BE2C (cell line): ENCODE results near the gene LGALS16.

Experiments used
- DNase-seq: peaks from one replicate; pipeline ENCODE4 v3.0.0-alpha.2; 2020
- H3K27me3 ChIP-seq: fragments of 250-450 bp; sonication (Bioruptor Pico); 2 replicates; pipeline ENCODE4 v1.5.1; 2020; ENCODE audit warnings: mild to moderate bottlenecking
- H3K36me3 ChIP-seq: fragments of 250-450 bp; sonication (Bioruptor Pico); 2 replicates; pipeline ENCODE4 v1.5.1; 2020; ENCODE audit warnings: mild to moderate bottlenecking
- H3K4me1 ChIP-seq: fragments of 250-450 bp; sonication (Bioruptor Pico); 2 replicates; pipeline ENCODE4 v1.5.1; 2020
- H3K4me3 ChIP-seq: 2 replicates; pipeline ENCODE4 v1.5.1; 2011; ENCODE audit warnings: low read depth, low read length
- H3K9me3 ChIP-seq: fragments of 250-450 bp; sonication (Bioruptor Pico); 2 replicates; pipeline ENCODE4 v1.5.1; 2020
- CTCF ChIP-seq: IDR thresholded peaks from 2 replicates; pipeline ENCODE4 v1.5.1; 2012; ENCODE audit warnings: mild to moderate bottlenecking, low read depth, low read length

LGALS16 gene

GRCh38 chr19:39705578-39706188 lies 50.0 kb downstream of the LGALS16 start:
- DNase-seq, result no peak
- no peak for TF ChIP-seq CTCF

GRCh38 chr19:39708594-39708993 lies 52.9 kb downstream of the LGALS16 start:
- Histone ChIP-seq H3K4me3 (no peak overlapping the region), H3K9me3 (no peaks in the 10 kb centered on the region), H3K4me1 (no peaks in the 10 kb centered on the region), H3K36me3 (no peaks in the 10 kb centered on the region), H3K27me3 (no peaks in the 10 kb centered on the region)
- TF ChIP-seq CTCF, result no peak
- no peak for DNase-seq

More at GRCh38 chr19:39705578-39706188, 50.0 kb downstream of the LGALS16 start:
- Histone ChIP-seq H3K4me1 (no peaks in the 10 kb centered on the region), H3K4me3 (no peak overlapping the region), H3K36me3 (no peaks in the 10 kb centered on the region), H3K9me3 (no peaks in the 10 kb centered on the region), H3K27me3 (no peaks in the 10 kb centered on the region)

- Histone ChIP-seq H3K4me1 (no peaks in the 10 kb centered on the region), H3K36me3 (no peaks in the 10 kb centered on the region), H3K9me3 (no peaks in the 10 kb centered on the region), H3K4me3 (no peak overlapping the region), H3K27me3 (no peaks in the 10 kb centered on the region)
- no peak for TF ChIP-seq CTCF
- no peak for DNase-seq
Observed at GRCh38 chr19:39709026-39709872, 53.5 kb downstream of the LGALS16 start.
